ENCODE measurements around the gene ARL8B. TPM values are rescaled to one million over a fixed set of nuclear protein-coding genes. Genes with fewer than 3 reads are reported as not detected.

Gene ARL8B
- total and polyA plus RNA-seq, 2 donors (not counting 1 experiment from before 2014, with no cell fraction given), result 74.8 to 98.4 TPM

- H3K4me2 ChIP-seq (ENCODE audit: extremely low read depth, insufficient read depth, low read length), result peak overlapping the region; percentile 54
- H3K27me3 ChIP-seq (ENCODE audit: control insufficient read depth, insufficient read depth, low read length), result no peaks in the 10 kb centered on the region
- no peak overlapping the region for H3K4me3 ChIP-seq (replicated peaks in 1 of 4; ENCODE audit: control extremely low read depth in 1 of 4, insufficient read depth in 1 of 4, low read depth in 3 of 4, low read length in 4 of 4)
- no peak overlapping the region for H2AFZ ChIP-seq (ENCODE audit: low read length)
- peaks cover 31% of the 10 kb centered on the region for H3K79me2 ChIP-seq (ENCODE audit: control insufficient read depth, insufficient read depth, low read length)
- H3K4me1 ChIP-seq (ENCODE audit: control insufficient read depth, extremely low read depth, insufficient read depth, low read length), result peaks cover 12% of the 10 kb centered on the region
- H3K9ac ChIP-seq (ENCODE audit: insufficient read depth, low read length), result no peak overlapping the region
- peak; percentile 43 to 86 for DNase-seq (ENCODE audit: low read depth in 2 of 2)
- H4K20me1 ChIP-seq (ENCODE audit: control insufficient read depth, extremely low read depth, insufficient read depth, low read length), result no peaks in the 10 kb centered on the region
- no peaks in the 10 kb centered on the region for H3K9me3 ChIP-seq (ENCODE audit: control insufficient read depth, insufficient read depth, low read depth, low read length)
- peaks cover 6% of the 10 kb centered on the region for H3K36me3 ChIP-seq (ENCODE audit: control insufficient read depth, insufficient read depth, low read length)
- H3K27ac ChIP-seq (ENCODE audit: insufficient read depth, low read length), result peak overlapping the region; percentile 56
- TF ChIP-seq CTCF (conservative IDR thresholded peaks at IDR 0.05 in 1 of 2, IDR thresholded peaks at IDR 0.05 in 1 of 2; ENCODE audit: low read depth in 1 of 2, low read length in 2 of 2), result no peak
Observed at GRCh38 chr3:5197470-5198312, 75.6 kb downstream of the ARL8B start.

GRCh38 chr3:5198313-5198677 is 76.2 kb downstream of the ARL8B start:
- DNase-seq (ENCODE audit: low read depth in 2 of 2), result no peak
- H2AFZ ChIP-seq (ENCODE audit: low read length), result no peak overlapping the region
- H3K4me2 ChIP-seq (ENCODE audit: extremely low read depth, insufficient read depth, low read length), result no peak overlapping the region
- no peaks in the 10 kb centered on the region for H3K9me3 ChIP-seq (ENCODE audit: control insufficient read depth, insufficient read depth, low read depth, low read length)
- TF ChIP-seq EZH2 (IDR thresholded peaks at IDR 0.05; ENCODE audit: low read length, missing control alignments) (no peak), CTCF (conservative IDR thresholded peaks at IDR 0.05 in 1 of 2, IDR thresholded peaks at IDR 0.05 in 1 of 2; ENCODE audit: low read depth in 1 of 2, low read length in 2 of 2) (no peak)
- H3K4me3 ChIP-seq (replicated peaks in 1 of 4; ENCODE audit: control extremely low read depth in 1 of 4, insufficient read depth in 1 of 4, low read depth in 3 of 4, low read length in 4 of 4), result no peak overlapping the region
- H3K36me3 ChIP-seq (ENCODE audit: control insufficient read depth, insufficient read depth, low read length), result peaks cover 11% of the 10 kb centered on the region
- H3K9ac ChIP-seq (ENCODE audit: insufficient read depth, low read length), result no peak overlapping the region
- H3K27me3 ChIP-seq (ENCODE audit: control insufficient read depth, insufficient read depth, low read length), result no peaks in the 10 kb centered on the region
- H3K79me2 ChIP-seq (ENCODE audit: control insufficient read depth, insufficient read depth, low read length), result peaks cover 26% of the 10 kb centered on the region
- H3K4me1 ChIP-seq (ENCODE audit: control insufficient read depth, extremely low read depth, insufficient read depth, low read length), result peaks cover 12% of the 10 kb centered on the region
- no peaks in the 10 kb centered on the region for H4K20me1 ChIP-seq (ENCODE audit: control insufficient read depth, extremely low read depth, insufficient read depth, low read length)
- H3K27ac ChIP-seq (ENCODE audit: insufficient read depth, low read length), result no peak overlapping the region

DNA sequence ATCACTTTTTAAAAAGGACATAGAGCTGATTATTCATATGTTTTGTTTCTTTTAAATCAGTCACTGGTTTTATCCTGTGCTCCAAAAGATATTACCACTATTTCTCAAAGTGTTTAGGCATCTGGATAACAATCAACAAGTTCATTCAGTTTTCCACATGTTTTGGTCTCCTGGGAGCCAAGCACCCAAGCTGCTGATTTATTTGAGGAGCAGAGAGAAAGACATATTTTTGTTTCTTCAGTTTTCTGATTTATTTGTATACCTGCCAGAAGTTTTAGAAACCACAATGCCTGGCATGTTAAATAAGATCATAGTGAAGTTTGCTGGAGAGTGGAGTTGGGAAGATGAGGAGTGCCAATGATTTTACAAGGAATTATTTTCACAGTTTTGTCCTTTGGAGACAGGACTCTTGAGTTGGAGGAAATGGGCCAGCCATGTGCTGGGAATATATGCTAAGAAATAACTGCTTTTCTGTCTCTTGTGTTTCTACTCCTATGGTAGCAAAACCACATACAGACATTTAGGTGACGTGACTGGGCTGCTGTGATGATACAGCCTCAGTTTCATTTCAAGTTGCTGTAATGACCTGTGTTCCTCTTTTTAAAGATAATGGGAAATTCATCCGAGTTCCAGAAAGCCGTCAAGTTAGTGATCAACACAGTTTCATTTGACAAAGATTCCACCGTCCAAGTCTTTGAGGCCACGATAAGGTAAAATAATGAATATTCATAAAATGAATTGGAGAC is 77.1 kb downstream of the ARL8B start:
- H4K20me1 ChIP-seq (ENCODE audit: control insufficient read depth, extremely low read depth, insufficient read depth, low read length), result no peaks in the 10 kb centered on the region
- no peak overlapping the region for H3K4me3 ChIP-seq (replicated peaks in 1 of 4; ENCODE audit: control extremely low read depth in 1 of 4, insufficient read depth in 1 of 4, low read depth in 3 of 4, low read length in 4 of 4)
- TF ChIP-seq CTCF (conservative IDR thresholded peaks at IDR 0.05 in 1 of 2, IDR thresholded peaks at IDR 0.05 in 1 of 2; ENCODE audit: low read depth in 1 of 2, low read length in 2 of 2), result no peak
- no peak for TF ChIP-seq EZH2 (IDR thresholded peaks at IDR 0.05; ENCODE audit: low read length, missing control alignments)
- no peaks in the 10 kb centered on the region for H3K27me3 ChIP-seq (ENCODE audit: control insufficient read depth, insufficient read depth, low read length)
- H2AFZ ChIP-seq (ENCODE audit: low read length), result no peak overlapping the region
- no peak overlapping the region for H3K4me2 ChIP-seq (ENCODE audit: extremely low read depth, insufficient read depth, low read length)
- DNase-seq (ENCODE audit: low read depth in 2 of 2), result peak in 1 of 2 donors; percentile 14
- H3K79me2 ChIP-seq (ENCODE audit: control insufficient read depth, insufficient read depth, low read length), result peaks cover 22% of the 10 kb centered on the region
- peaks cover 11% of the 10 kb centered on the region for H3K36me3 ChIP-seq (ENCODE audit: control insufficient read depth, insufficient read depth, low read length)
- peaks cover 12% of the 10 kb centered on the region for H3K4me1 ChIP-seq (ENCODE audit: control insufficient read depth, extremely low read depth, insufficient read depth, low read length)
- H3K9me3 ChIP-seq (ENCODE audit: control insufficient read depth, insufficient read depth, low read depth, low read length), result no peaks in the 10 kb centered on the region
- H3K27ac ChIP-seq (ENCODE audit: insufficient read depth, low read length), result no peak overlapping the region
- H3K9ac ChIP-seq (ENCODE audit: insufficient read depth, low read length), result no peak overlapping the region

Data from fibroblast of lung (primary cell).